ENCODE data around the gene CMTM2.

The CMTM2 gene

GRCh38 chr16:66616592-66616991, 37.3 kb downstream of the CMTM2 start:
- H3K4me3 ChIP-seq, result no peak overlapping the region
- no peak overlapping the region for H3K27ac ChIP-seq
- DNase-seq (ENCODE audit: low spot score), result no peak
- no peak for TF ChIP-seq CTCF (IDR thresholded peaks at IDR 0.05)

GRCh38 chr16:66617010-66617434, 37.8 kb downstream of the CMTM2 start:
- Histone ChIP-seq H3K4me3 (no peak overlapping the region), H3K27ac (no peak overlapping the region)
- no peak for DNase-seq (ENCODE audit: low spot score)
- no peak for TF ChIP-seq CTCF (IDR thresholded peaks at IDR 0.05)

- H3K27ac ChIP-seq, result no peak overlapping the region
Observed at GRCh38 chr16:66617728-66618127, 38.5 kb downstream of the CMTM2 start.

GRCh38 chr16:66618588-66619375, 39.5 kb downstream of the CMTM2 start:
- no peak for TF ChIP-seq CTCF (IDR thresholded peaks at IDR 0.05)
- no peak overlapping the region for H3K4me3 ChIP-seq
- peak overlapping the region in 1 of 2 donors; percentile 61 for H3K27ac ChIP-seq
- DNase-seq (ENCODE audit: low spot score), result no peak

More at GRCh38 chr16:66617728-66618127, 38.5 kb downstream of the CMTM2 start:
- no peak for DNase-seq (ENCODE audit: low spot score)
- no peak overlapping the region for H3K4me3 ChIP-seq
- TF ChIP-seq CTCF (IDR thresholded peaks at IDR 0.05), result no peak

GRCh38 chr16:66619534-66620428, 40.5 kb downstream of the CMTM2 start:
- H3K4me3 ChIP-seq, result no peak overlapping the region
- peak; percentile 56 for DNase-seq (ENCODE audit: low spot score)
- H3K27ac ChIP-seq, result no peak overlapping the region
- TF ChIP-seq CTCF (IDR thresholded peaks at IDR 0.05), result no peak

- no peak overlapping the region for H3K27ac ChIP-seq
- no peak for DNase-seq (ENCODE audit: low spot score)
- no peak for TF ChIP-seq CTCF (IDR thresholded peaks at IDR 0.05)
- no peak overlapping the region for H3K4me3 ChIP-seq
Observed at GRCh38 chr16:66620429-66620795, 41.1 kb downstream of the CMTM2 start.
